DMS53 treated with DMSO at 0.1 percent for 48 hours (cell line): ENCODE data around the gene COL8A1.
"Not testable (repeated sequence)": the region's sequence is repeated elsewhere in the genome, so short reads cannot be mapped to it uniquely, and the experiment has no call there.

Experiments
- DNase-seq: peaks from one replicate; lab custom pipeline; 2025; ENCODE audit not compliant: unreplicated experiment; lab: John Stamatoyannopoulos, UW

COL8A1 gene

DNA sequence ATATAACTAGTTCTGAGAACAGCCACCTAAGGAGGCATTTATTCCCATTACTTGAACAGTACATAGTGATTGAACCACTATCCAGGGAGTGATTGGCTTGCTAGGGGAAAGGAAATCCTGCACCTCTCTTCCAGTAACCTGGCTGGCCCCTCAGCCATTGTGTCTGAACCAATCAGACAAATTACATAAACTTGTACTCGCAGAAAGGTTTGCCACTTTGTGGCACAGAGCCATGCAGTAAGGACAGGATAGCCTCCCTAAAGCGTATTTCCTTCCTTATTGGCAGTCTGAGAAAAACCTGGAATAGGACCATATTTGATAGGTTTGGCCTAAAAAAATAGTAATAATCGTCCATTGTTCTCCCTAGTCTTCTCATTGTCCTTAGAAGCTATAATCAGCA lies 198.3 kb downstream of the COL8A1 start:
- DNase-seq: no peak

DNA sequence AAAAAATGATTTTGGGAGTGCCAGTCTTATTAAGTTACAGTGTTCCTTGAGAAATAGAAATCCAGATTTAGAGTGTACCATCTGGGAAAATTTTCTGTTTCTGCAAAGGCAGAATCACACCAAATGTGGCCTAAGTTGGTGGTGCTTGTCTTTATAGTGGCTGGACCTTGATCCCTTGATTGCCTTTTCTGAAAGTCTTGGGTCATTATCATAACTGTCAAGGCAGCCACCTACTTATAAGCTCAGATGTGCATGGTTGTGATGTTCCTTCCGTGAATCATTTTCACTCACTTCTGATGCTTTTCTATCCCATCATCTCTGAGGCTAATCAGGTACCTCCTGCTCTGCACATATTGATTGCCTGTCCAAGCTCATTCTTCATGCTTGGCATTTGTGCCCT lies 199.3 kb downstream of the COL8A1 start:
- no peak for DNase-seq

DNA sequence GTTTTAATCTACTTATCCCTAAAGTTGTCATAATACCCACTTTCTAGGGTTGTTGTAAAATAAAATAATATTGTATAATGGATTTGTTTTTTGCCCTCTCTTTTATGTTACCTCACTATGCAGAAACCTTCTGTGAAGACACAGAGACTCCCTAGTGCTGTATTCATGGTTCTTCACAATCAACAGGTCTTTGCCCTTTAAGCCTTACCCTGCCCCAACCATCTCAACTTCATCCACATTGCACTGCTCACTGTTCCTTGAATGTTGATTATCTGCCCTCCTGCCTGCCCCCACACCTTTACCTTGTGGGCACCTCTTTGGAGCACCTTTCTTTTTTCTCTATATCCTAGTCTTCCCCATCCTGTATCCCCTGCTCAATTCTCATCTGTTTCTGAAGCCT lies 200.4 kb downstream of the COL8A1 start:
- DNase-seq: no peak

DNA sequence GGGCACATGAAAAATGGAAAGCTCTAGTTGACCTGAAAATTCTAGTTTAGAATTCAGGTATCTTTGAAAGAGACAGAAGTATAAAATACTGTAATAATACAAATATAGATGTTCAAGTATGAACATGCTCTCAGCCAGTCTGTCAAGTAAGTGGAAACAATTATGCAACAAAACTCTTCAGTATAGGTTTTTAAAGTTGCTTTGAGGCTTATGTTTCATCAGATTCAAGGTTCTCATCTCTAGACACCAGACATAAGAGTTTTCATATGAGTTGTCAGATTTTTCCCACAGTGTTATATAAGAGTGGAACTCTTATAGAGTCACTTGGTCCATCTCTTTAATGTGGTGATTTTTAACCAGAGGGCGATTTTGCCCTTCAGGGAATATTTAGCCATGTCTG lies 201.2 kb downstream of the COL8A1 start:
- DNase-seq: no peak

DNA sequence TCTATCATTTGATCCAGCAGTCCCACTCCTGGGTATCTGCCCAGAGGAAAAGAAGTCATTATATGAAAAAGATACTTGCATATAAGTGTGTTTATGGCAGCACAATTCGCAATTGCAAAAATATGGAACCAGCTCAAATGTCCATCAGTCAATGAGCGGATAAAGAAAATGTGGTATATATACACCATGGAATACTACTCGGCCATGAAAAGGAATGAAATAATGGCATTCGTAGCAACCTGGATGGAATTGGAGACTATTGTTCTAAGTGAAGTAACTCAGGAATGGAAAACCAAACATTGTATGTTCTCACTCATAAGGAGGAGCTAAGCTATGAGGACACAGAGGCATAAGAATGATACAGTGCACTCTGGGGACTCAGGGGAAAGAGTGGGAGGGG lies 203.6 kb downstream of the COL8A1 start:
- DNase-seq: not testable (repeated sequence)

DNA sequence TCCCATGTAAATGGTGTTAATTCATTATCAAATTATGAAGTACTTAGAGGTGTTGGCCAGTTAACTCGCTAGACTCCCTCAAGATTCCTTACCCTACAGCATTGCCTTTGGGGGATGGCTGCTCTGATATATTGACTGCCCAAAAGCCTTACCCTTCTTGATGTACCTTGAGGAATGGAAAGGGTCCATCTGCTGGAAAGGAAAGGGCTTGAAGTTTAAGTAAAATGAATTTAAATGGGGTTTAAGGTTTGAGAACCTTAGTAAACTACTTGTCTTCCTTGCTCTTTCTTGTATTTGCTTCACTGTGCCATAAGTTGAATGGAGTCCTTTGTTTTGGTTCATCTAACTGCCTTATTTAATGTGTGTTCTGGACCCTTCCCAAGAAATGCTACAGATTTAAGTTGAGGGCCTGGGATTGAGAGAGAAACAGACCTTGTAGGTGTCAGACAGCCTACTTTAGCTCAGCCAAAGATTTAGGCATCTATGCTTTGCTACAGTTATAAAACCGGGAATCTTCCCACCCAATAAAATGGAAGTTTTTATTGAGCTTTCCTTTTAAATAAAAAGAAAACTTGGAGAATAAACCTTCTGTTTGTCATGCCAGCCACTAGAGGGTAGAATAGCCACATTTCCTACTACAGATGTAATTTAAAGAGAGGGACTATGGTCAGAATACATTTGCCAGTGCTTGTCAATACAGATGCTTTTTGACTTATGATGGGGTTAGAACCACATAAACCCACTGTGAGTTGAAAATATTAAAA lies 204.6 kb downstream of the COL8A1 start:
- DNase-seq: peak; percentile 26

DNA sequence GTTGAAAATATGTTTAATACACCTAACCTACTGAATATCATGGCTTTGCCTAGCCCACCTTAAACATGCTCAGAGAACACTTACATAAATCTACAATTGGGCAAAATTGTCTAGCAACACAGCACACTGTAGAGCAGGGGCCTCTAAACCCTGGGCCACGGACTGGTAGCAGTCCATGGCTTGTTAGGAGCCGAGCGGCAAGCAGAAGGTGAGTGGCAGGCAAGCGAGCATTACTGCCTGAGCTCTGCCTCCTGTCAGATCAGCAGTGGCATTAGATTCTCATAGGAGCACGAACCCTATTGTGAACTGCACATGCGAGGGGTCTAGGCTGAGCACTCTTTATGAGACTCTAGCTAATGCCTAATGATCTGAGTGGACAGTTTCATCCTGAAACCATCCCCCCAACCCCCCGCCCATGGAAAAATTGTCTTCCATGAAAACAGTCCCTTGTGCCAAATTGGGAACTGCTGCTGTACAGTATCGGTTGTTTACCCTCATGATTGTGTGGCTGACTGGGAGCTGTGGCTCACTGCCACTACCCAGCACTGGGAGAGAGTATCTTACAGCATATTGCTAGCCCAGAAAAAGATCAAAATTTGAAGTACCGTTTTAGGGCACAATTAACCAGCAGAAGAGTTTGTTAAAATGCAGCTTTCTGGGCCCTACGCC lies 205.3 kb downstream of the COL8A1 start:
- DNase-seq: no peak

DNA sequence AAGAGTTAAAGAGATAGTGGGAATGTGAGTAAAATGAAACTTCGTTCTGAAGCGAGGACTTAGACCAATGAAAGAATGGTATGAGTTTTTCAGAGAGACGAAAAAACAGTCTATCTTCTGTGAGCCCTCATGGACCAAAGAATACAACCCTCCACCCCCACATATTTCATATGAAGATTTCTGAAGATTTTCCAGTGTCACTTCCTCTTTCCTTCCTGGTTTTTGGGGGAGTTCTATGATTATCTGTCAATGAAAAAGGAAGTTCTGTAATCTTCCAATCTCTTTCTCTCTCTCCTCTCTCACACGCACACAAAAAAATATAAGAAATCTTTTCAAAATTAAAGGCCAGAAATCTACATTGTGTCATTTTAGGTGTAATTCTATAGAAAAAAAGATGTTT lies 206.9 kb downstream of the COL8A1 start:
- no peak for DNase-seq

DNA sequence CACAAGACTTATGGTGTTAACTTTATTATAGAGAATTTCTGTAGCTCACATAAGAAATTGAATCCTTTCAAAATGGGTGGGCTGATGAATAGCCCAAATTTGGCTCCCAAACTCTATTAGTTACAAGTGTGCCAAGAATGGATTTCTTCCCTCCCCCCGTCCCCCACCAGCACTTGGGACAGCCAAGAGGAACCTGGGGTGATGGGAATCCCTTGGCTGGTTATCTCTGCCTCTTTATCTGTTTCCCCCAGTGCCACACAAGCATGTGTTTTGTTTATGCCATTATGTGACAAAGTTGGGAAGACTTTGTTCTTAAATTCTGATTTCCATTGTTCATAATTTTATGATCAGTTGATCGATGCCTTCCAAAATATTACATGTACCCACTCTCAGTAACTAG lies 207.6 kb downstream of the COL8A1 start:
- DNase-seq: no peak

DNA sequence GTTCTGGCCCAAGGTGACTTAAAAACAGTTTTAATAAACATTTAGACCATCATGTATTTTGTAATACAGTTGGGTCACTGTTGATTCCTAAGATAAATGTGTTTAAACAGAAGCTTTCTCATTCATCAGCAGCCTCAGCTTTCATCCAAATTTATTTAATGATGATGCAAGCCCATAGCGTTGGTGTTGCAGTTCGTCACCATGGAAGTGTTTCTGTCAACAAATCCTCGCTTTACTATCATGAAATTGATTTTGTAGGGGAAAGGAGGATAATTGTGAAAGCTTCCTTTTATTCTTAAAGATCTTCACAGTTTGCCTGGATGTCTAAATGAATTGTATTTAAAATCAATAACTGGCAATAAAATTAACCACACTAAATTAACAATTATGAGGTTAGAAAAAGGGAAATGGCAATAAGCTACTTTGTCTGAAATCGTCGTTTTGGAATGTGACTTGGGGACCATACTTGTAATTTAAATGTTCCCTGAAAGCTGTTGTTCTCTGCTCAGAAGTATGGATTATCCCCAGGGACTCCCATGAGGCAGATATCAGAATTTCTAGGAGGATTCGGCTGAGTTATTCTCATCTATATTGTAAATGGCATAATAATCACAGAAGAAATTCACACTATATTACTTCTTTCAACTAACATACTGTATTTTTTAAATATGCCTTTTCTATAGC lies 208.2 kb downstream of the COL8A1 start:
- no peak for DNase-seq

DNA sequence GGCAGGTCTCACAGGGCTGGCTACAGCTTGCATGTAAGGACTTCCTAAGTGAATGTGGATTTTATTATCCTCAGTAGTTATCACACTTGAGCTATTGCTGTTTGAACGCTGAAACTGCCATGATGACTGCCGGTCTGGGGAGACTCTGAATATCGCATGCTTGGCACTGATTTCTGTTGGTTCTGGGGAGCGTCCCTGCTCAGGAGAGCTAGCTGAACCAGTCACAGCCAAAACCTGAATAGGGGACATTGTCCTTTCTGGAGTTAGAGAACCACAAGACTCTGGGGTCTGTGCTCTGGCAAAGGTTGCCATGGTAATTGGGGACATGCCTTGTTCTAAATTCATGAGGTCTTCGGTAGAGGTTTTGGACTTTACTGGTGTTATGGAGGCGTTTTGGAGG lies 210.0 kb downstream of the COL8A1 start:
- no peak for DNase-seq
